Stimulated activated CD4-positive, alpha-beta T cell treated with anti-CD3 and anti-CD28 coated beads, Interleukin-1b, Interleukin-23, amount 100 ng/mL, for 48 hours (primary cell): ENCODE measurements around the gene NUP42.
"Not testable (repeated sequence)": the region's sequence is repeated elsewhere in the genome, so short reads cannot be mapped to it uniquely, and the experiment has no call there.

Experiments
- DNase-seq: peaks from one replicate; pipeline ENCODE4 v3.0.0-alpha.2; 2020

The NUP42 gene, protein sequence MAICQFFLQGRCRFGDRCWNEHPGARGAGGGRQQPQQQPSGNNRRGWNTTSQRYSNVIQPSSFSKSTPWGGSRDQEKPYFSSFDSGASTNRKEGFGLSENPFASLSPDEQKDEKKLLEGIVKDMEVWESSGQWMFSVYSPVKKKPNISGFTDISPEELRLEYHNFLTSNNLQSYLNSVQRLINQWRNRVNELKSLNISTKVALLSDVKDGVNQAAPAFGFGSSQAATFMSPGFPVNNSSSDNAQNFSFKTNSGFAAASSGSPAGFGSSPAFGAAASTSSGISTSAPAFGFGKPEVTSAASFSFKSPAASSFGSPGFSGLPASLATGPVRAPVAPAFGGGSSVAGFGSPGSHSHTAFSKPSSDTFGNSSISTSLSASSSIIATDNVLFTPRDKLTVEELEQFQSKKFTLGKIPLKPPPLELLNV

DNA sequence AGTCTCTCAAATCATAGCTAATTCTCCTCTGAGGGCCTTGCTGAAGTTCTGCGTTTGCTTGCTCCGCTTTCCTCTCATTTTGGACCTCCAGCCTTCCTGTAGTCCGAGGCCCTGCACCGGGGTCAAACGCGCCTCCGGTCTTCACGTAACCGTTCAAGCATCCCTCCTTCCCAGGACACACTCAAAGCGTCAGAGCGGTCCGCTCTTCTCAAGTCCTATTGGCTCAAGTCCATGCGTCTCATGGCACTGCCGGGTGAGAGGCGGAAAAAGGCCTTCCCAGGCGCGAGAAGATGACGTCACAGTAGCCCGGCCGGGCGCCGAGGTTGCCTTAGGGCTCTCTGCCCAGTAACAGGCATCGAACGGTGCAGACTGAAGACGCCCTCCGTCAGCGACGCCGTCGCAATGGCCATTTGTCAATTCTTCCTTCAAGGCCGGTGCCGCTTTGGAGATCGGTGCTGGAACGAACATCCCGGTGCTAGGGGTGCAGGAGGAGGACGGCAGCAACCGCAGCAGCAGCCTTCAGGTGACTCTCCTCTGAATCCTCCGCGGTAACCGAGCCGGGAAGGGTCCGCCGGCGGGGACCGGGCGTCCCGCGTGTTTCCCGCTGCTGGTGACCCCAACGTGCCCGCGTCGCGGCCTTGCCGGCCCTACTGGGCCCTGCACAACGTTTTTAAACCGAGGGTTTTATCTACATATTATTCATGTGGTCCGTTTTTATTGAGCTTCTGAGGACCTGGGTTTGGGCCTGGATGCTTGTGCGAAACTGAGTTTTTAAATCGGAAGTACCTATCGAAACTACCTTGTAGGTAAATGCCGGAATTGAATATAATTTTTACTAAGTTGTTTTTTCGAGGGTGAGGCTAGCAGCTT is at the start of gene NUP42:
TSS of gene NUP42 (plus strand) at position 365 of the 870 bp plus-strand sequence. CDS start at position 403, 38 bp downstream.
- DNase-seq, result peak; percentile 98

DNA sequence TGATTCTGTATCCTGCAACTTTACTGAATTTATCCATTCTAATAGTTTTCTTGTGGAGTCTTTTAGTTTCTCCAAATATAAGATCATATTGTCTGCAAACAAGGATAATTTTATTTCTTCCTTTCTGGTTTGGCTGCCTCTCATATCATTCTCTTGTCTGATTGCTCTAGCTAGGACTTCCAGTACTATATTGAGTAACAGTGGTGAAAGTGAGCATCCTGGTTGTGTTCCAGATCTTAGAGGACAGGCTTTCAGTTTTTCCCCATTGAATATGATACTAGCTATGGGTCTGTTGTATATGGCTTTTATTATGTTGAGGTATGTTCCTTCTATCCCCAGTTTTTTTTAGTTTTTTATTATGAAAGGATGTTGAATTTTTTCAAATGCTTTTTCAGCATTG is 48.1 kb upstream of the NUP42 start:
- DNase-seq, result no peak

DNA sequence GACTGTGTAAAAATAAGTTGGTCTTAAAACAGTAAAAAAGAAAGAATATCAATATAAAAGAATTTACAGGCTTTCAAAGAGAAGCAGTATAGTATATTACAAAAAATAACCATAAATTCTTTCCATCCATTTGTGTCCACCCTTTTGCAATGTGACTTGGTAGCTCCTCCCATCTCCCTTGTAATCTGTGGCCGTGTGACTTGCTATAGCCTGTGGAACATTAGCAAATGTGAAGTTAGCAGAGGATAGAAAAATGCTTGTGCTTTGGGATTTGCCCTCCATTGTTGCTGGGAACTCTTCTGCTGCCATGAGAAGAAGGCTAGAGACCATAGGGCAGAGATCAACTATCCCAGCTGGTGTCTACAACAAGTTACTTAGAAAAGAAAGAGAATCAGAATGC is 46.1 kb upstream of the NUP42 start:
- DNase-seq, result no peak

DNA sequence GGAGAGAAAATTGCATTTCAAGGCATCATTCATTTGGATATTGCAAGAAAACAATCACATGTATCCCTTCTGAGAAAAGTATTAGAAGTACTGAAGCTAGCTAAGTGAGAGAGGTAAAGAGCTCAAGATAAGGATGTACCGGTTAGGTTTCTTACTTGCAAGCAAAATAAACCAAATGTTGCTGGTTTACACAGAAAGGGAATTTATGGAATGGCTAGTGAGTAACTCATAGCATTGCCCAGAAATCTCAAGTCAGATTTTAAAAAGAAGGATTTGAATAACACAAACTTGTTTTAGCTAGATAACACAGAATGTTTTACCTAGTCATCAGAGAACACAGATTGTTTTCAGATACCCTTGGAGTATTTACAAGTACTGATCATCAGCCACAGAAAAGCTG is 45.6 kb upstream of the NUP42 start:
- DNase-seq, result no peak

DNA sequence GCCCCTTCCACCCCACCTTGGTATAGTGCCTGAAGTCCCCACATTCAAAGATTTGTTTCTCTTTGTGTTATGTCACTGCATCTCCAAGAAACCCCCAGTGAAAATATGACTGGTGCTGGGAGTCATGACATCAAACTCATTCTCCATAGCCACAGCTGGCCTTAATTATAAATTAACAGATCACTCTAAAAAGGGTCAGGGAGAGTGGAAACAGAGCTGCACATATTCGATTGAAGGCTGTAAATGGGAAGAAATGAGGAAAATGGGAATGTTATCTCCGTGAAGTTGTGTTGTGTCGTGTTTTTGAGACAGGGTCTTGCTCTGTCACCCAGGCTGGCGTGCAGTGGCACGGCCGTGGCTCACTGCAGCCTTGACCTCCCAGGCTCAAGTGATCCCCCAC is 24.2 kb upstream of the NUP42 start:
- no peak for DNase-seq

DNA sequence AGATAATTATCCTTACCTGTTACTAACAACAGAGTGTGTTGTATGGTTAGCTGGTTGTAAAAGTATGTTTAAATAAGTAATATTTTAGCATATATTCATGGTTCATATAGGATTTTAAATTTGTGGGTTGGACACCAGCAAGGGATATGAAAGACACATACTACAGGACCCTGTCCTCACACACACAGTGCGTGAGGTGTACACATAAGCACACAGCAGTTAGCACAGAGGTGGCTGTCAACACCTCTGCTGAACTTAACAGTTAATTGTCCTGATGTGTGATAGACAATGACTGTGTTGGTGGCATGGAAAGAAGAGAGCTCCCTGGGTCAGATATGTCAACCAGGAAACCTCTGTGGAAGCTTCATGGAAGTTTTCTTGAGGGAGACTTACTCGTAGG is 23.3 kb upstream of the NUP42 start:
- DNase-seq, result no peak

DNA sequence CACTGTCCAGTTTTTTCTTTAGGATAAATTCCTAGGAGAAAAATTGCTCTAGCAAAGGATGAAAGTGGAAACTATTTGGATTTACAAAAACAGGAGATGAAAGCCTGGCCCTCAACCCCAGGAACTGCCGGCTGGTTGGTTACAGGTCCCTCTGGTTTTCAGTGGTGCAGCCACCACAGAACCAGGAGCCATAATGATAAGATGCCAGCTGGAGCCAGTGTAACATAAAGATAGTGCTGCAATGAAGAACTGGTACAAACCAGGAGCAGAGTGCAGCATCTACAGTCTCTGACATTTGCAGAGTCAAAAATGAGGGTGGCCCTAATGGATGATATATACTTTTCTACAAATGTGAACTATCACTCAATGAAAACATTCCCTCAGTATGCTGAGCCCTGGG is 20.4 kb upstream of the NUP42 start:
- no peak for DNase-seq

DNA sequence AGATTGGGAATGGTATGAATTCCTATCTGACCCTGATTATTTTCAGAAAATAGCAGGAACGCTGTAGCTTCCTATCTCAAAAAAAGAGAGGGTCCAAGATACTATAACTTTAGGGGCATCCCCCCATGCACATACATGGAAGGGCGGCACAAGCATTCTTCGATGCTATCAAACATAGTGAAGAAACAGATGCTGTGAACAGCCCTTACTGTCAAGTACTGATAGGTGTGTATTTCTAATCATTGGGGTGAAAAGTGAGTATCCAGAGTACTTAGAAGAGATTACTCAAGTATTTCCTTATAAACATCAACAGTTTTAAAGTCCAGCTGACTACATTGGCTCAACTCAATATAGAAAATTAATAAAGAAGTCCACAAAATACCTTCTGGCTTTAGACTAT is 17.0 kb upstream of the NUP42 start:
- DNase-seq, result no peak

DNA sequence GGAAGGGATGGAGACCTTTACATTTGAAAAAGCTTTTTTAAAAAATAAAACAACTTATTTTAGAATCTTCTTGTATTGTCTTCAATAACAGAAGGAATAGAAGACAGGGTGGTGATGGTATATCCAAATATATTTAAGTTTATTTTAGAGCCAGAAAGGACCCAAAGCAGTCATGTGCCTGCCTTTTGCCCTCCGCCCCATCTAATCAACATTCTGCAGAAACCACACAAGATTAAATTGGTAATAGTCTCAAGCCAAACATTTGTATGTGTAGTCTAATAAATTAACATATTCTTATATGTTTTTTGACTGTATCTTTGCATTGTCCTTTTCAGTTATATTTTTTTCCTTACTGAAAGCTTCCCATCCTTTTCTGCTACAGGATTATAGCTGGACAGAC is 16.5 kb upstream of the NUP42 start:
- no peak for DNase-seq

DNA sequence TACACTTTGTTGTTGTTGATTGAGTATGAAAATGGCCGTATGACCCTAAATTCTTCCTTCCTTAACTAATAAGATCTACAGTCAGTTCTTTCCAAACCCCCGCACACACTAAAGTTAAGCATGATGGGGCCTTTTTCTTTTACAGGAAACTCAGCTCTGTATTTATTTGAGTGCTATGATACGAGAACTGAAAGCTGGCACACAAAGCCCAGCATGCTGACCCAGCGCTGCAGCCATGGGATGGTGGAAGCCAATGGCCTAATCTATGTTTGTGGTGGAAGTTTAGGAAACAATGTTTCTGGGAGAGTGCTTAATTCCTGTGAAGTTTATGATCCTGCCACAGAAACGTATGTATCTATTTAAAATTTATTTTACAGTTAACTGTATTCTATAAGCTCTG is 14.2 kb upstream of the NUP42 start:
- DNase-seq, result no peak

DNA sequence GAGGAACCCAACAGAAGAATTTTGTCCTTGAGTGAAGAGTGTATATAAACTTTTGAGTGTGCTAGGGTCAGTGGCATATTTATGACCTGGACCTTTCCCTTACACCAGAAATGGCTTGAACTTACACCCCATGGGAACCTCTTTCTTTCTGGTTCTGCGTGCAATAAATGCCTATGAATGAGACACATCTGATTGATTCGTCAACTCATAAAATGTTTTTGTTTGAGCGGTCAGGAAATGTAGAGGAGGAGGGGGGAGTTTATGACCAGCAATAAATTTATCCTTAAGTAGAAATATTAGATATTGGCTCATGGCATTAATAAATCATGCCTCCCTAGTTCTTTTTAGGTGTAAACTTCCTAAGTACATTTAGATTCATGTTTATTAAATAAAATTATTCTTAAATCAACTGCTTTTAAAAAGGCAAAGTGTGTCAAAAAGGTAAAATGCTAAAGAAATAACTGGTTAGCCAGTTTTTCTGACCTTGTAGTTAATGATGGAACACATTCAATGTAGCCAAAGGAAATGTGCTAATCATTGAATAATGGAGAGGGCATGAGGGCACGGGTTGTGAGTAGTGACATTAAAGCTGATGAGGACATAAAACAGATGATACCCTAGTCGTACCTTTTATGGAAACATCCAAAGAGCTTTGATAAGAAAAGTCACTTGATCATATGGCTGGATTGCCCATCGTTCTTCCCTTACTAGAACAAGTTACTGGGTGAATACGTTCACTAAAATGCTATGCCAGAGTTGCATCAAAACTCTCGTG is 13.6 kb upstream of the NUP42 start:
- no peak for DNase-seq

DNA sequence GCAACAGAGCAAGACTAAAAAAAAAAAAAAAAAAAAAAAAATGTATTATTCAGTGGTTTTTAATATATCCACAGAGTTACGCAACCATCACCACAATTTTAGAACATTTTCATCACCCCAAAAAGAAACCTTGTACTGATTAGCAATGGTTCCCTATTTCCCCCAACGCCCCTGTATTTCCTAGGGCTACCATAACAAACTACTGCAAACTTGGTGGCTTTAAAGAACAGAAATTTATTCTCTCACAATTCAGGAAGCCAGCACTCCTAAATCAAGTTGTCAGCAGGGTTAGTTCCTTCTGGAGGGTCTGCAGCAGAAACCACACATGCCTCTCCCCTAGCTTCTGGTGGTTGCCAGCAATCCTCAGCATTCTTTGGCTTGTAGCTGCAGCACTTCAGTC is 5.9 kb upstream of the NUP42 start:
- DNase-seq, result no peak

DNA sequence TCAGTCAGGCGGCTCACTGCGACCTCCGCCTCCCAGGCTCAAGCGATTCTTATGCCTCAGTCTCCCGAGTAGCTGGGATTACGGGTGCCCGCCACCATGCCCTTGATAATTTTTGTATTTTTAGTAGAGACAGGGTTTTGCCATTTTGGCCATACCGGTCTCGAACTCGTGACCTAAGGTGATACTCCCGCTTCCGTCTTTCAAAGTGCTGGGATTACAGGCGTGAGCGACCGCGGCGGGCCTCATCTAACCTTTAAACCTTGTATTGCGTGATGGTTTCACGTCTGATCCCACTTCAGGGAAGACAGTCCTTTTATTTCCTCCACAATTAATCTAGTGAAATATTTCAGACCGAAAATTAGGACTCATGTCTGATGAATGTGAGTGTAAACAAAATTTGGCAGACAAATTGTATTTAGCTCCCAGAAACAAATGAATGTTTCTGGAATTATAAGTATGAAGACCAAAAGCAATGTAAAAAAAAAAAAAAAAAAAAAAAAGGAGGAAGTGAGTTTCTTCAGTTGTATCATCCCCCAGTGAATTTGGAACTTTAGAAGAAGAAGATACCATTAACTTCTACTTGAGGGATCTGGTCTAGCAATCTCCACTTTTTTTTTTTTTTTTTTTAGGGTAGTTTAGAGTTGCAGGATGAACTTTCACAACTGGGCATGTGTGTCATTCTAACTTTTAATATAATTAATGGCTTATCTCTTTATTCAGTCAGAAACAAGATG is 1.6 kb downstream of the NUP42 start:
- no peak for DNase-seq

DNA sequence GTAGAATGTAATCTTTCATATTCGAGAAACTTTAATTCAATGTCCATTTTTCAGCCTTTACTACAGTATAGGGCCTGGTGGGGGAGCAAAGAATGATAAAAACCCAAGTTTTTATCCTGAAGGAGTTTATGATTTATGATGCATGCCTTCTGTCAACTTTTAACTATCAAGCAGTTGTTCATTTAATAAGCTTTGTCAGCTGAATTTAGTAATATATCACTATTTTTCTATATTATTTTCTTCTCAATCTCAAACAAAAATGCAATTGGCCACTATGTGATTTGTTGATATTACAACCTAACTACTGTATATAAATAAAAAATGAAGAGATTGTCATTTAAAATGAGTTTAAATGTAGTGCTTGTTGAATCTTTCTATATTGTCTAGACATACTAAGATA is 2.4 kb downstream of the NUP42 start:
- DNase-seq, result no peak

DNA sequence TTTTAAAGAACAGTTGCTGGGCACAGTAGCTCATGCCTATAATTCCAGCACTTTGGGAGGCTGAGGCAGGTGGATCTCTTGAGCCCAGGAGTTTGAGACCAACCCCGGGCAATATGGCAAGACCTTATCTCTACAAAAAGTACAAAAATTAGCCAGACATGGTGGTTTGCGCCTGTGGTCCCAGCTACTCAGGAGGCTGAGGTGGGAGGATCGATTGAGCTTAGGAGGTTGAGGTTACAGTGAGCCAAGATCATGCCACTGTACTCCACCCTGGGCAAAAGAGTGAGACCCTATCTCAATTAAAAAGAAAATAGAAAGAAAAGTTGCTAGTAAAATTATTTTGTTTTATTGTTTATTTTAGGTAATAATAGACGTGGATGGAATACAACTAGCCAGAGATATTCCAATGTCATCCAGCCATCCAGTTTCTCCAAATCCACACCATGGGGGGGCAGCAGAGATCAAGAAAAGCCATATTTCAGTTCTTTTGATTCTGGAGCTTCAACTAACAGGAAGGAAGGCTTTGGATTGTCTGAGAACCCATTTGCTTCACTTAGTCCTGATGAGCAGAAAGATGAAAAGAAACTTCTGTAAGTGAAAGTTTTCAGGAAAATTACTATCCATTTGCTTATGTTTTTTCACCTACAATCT is 3.0 kb downstream of the NUP42 start:
- DNase-seq, result no peak

DNA sequence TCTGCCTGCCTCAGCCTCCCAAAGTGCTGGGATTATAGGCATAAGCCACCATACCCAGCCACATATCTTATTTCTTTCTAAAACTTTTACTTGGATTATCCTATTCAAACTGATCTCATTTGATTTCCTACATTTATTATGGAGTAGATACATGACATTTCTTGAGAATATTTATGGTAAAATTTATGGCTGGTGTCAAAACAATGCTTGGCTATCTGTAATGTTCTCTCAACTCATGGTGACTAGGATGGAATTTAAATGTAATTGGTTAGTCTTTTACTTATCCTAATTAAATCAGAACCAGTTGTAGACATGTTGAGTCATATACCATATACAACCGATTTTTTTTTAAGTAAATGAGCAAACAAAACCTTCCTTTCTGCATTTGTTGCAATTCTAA is 4.1 kb downstream of the NUP42 start:
- DNase-seq, result no peak

DNA sequence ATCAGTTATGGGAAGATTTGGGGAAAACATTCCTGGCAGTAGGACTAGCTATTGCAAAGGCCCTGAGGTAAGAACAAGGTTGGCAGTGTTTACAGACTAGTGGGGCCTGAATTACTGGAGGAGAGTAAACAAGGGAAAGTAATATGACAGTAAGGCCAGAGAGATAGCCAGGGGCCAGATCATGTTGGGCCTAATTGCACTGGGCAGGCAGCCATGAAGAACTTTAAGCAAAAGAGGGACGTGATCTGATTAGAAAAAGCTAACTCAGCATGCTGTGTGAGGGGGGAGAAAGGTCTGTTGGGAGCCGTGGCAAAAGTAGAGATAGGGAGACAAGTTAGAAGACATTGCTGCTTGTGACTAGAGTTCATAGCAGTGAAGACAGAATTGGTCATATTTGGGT is 9.2 kb downstream of the NUP42 start:
- no peak for DNase-seq

DNA sequence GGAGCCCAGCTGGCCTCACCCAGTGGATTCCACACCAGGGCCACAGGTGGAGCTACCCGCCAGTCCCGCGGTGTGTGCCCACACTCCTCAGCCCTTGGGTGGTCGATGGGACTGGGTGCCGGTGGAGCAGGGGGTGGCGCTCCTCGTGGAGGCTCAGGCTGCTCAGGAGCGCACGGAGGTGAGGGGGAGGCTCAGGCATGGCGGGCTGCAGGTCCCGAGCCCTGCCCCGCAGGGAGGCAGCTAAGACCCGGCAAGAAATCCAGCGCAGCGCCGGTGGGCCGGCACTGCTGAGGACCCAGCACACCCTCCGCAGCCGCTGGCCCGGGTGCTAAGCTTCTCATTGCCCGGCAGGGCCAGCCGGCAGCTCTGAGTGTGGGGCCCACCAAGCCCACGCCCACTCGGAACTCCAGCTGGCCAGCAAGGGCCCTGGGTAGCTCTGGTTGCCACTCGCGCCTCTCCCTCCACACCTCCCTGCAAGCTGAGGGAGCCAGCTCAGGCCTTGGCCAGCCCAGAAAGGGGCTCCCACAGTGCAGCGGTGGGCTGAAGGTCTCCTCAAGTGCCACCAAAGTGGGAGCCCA is 11.9 kb downstream of the NUP42 start:
- DNase-seq, result not testable (repeated sequence)

DNA sequence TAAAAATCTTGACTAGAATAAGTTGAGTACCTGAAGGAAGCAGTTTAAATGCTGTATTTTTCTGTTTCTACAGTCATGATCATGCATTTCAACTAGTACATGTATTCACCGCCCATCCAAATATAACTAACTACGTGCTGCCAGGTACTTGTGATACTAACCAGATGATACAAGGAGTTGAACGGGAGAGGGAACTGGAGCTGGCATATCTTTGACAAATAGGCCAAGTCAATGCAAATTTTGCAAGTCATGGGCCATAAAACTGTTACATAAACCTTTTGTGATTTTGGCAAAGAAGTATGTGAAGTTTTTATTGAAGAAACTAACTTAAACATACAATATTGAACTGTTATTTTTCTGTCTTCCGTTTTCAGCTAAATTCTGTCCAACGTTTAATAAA is 14.5 kb downstream of the NUP42 start:
- no peak for DNase-seq

DNA sequence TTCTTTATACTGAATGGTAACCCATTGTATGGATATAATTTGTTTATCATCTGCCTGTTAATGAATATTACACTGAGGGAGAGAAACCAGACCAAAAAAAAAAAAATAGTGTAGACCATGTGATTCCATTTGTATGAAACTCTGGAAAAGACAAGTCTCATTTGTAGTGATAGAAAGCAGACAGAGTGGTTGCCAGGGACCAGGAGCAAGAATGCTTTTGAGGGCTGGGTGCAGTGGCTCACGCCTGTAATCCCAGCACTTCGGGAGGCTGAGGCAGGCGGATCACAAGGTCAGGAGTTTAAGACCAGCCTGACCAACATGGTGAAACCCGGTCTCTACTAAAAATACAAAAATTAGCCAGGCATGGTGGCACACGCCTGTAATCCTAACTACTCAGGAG is 15.9 kb downstream of the NUP42 start:
- not testable (repeated sequence) for DNase-seq

DNA sequence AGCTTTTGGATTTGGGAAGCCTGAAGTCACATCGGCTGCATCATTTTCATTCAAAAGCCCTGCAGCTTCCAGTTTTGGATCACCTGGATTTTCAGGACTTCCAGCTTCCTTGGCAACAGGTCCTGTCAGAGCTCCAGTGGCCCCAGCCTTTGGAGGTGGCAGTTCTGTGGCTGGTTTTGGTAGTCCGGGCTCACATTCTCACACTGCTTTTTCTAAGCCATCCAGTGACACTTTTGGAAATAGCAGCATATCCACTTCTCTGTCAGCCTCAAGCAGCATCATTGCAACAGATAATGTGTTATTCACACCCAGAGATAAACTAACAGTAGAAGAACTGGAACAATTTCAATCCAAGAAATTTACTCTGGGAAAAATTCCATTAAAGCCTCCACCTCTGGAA is 18.5 kb downstream of the NUP42 start:
- DNase-seq, result no peak

DNA sequence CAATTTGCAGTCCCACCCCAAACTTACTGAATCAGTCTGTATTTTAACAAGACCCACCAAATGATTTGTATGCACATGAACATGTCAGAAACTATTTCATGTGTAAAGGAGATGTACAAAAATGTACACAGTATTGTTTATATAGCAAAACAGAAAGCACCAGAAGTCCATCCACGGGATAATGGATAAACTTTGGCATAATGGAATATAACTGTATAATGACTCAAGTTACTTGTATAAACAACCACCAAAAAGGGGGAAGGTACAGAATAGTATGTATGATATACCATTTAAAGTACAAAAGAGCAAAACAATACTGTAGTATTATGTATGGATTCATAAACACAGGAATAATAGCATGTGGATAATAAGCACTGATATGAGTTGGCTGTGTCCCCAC is 22.4 kb downstream of the NUP42 start:
- DNase-seq, result no peak
